Measurements from ENCODE around the gene SERPINB6.

GRCh38 chr6:2973676-2974075 lies 2.3 kb upstream of the SERPINB6 start:
- TF ChIP-seq, protein P1, sequence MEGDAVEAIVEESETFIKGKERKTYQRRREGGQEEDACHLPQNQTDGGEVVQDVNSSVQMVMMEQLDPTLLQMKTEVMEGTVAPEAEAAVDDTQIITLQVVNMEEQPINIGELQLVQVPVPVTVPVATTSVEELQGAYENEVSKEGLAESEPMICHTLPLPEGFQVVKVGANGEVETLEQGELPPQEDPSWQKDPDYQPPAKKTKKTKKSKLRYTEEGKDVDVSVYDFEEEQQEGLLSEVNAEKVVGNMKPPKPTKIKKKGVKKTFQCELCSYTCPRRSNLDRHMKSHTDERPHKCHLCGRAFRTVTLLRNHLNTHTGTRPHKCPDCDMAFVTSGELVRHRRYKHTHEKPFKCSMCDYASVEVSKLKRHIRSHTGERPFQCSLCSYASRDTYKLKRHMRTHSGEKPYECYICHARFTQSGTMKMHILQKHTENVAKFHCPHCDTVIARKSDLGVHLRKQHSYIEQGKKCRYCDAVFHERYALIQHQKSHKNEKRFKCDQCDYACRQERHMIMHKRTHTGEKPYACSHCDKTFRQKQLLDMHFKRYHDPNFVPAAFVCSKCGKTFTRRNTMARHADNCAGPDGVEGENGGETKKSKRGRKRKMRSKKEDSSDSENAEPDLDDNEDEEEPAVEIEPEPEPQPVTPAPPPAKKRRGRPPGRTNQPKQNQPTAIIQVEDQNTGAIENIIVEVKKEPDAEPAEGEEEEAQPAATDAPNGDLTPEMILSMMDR (IDR thresholded peaks at IDR 0.05; ENCODE audit: low read depth, low read length, poor library complexity, severe bottlenecking), result no peak
- no peak for TF ChIP-seq EZH2phosphoT487 (IDR thresholded peaks at IDR 0.05; ENCODE audit: borderline replicate concordance, low read length)
